Islet of Langerhans (tissue), 1 donor: Measurements from ENCODE around the gene ZNF735.
"Not testable (repeated sequence)": the region's sequence is repeated elsewhere in the genome, so short reads cannot be mapped to it uniquely, and the experiment has no call there.

Experiments used
- FAIRE-seq: peaks from one replicate; lab custom pipeline; 2011; peaks lifted over from hg19 to GRCh38; lab: Jason Lieb, UNC

ZNF735 gene

GRCh38 chr7:64206903-64207302 is at the start of gene ZNF735:
TSS of gene ZNF735 (plus strand) at chr7:64207203. CDS start at chr7:64207203, 0 bp downstream.
- FAIRE-seq, result no peak

GRCh38 chr7:64170974-64171373 is 36.0 kb upstream of the ZNF735 start:
- FAIRE-seq, result not testable (repeated sequence)

DNA sequence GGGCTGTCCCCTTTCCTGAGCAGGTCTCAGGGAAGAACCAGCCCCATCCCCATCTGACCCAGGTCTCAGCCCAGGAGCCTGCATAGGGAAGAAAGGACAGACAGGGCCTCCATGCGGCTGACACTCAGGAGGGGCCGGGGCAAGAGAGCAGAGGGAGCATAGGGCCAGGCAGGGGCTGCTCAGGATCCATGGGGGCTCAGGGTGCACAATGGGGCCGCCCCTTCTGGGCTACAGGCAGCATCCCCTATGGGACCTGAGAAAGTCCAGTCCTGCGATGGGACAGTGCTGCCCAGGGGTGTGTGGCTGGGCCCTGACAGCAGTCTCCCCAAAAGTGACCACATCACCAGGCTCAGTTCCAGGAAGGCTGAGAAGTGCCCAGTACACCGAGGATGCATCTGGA is 32.7 kb upstream of the ZNF735 start:
- no peak for FAIRE-seq

GRCh38 chr7:64174941-64175340 is 32.1 kb upstream of the ZNF735 start:
- FAIRE-seq, result no peak

DNA sequence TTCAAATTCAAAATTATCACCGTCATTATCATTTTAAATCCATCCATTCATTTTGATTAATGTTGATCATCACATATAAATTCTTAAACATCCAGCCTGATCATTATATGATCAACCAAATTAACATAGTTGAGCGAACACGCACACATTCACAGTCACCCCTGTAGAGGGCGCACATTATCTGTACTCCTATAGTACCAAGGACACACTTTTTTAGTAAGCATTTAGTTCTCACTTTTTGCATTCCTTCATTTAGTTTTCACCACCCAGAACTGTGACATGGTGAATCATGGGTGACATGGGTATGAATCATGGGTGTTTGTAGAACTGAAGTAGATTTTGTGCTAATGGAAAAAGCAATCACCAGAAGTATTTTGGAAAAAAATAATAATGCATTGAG is 26.0 kb upstream of the ZNF735 start:
- FAIRE-seq, result no peak

- FAIRE-seq, result no peak
These were observed 25.4 kb upstream of the ZNF735 start for GRCh38 chr7:64181586-64181985.

DNA sequence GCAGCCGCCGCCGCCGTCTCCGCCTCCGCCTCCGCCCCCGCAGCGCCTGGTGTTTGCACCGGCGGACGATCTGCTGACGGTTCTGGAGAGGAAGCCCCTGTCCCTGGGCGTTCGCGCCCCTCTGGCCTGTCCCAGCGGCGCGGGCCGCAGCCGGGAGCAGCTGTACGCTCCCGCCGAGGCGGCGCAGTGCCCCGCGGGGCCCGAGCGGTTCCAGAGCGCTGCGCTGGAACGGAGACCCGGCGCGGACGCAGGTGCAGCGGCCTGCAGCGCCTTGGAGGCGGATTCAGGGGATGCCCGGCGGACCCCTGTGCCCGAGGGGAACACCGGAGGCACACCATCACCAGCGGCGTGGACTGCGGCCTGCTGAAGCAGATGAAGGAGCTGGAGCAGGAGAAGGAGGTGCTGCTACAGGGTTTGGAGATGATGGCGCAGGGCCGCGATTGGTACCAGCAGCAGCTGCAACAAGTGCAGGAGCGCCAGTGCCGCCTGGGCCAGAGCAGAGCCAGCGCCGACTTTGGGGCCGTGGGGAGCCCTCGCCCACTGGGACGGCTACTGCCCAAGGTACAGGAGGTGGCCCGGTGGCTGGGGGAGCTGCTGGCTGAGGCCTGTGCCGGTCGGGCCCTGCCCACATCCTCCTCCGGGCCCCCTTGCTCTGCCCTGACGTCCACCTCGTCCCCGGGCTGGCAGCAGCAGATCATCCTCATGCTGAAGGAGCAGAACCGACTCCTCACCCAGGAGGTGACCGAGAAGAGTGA is 24.8 kb upstream of the ZNF735 start:
- FAIRE-seq, result no peak

GRCh38 chr7:64183126-64183742 is 23.8 kb upstream of the ZNF735 start:
- no peak for FAIRE-seq

DNA sequence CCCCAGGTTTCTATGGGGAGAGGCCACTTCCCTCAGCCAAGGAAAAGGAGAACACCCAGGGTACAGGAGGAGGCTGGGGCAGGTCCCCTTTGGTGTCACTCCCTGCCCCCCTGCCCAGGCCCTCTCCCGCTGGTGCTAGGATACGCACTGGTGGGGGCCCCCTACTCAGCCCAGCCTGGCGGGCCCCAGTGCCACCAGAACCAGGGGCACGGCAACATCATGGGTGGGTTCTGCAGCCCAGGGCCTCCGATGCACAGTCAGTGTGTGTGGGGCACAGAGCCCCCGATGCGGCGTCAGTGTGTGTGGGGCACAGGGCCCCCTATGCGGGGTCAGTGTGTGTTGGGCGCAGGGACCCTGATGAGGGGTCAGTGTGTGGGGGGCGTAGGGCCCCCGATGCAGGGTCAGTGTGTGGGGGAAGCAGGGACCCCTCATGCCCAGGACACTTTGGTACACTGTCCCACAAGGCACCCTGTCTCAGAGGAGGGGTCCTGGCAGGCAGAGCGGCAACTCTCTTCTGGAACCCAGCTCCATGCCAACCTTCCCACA is 23.1 kb upstream of the ZNF735 start:
- no peak for FAIRE-seq

- FAIRE-seq, result no peak
These were observed 22.6 kb upstream of the ZNF735 start for GRCh38 chr7:64184376-64184775.

- FAIRE-seq, result no peak
These were observed 19.6 kb upstream of the ZNF735 start for GRCh38 chr7:64187408-64187807.

DNA sequence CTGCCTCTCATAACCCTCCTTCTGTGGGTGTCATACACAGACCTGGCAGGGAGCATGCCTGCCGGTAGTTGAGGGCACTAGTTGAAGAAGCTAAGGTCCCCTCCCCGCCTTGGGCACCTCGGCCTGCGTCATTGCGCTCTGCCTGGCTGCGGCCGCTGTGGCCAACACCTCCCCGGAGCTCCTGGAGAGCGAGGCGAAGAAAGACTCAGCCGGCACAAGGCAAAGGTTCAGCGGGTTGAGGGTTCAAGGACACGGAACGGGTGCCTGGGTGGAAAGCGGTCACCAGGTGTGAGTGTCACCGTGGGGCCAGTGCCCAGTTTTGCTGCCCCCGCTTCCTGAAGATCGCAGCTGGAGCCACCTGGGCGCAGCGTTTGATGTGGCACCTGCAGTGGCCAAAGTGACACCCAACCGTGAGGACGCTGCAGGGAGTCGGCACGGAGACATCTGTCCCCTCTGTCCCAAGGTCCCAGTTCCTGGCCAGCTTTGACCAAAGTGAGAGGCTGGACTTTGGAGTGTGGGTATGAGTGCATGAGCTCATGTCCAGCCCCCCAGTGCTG is 14.8 kb upstream of the ZNF735 start:
- no peak for FAIRE-seq

DNA sequence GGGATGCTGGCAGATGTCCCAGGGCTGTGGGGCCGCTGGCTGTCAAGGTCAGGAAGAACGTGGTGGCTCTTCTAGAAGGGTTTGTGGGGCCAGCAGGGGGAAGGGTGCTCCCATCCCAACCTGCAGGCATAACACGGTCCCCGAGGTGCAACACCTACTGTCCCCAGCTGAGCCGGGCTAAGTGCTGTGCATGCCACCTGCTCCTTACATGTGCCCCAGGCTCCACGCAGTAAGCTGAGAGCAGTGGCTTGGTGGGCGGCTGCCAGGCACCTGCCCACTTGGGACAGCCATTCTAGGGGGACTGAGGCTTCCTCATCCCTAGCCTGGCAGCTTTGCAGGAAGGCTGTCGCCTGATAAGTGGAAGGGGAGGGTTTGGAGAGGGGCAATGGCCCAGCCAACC is 14.2 kb upstream of the ZNF735 start:
- no peak for FAIRE-seq

- FAIRE-seq, result not testable (repeated sequence)
These were observed 12.8 kb downstream of the ZNF735 start for GRCh38 chr7:64219710-64220298.

DNA sequence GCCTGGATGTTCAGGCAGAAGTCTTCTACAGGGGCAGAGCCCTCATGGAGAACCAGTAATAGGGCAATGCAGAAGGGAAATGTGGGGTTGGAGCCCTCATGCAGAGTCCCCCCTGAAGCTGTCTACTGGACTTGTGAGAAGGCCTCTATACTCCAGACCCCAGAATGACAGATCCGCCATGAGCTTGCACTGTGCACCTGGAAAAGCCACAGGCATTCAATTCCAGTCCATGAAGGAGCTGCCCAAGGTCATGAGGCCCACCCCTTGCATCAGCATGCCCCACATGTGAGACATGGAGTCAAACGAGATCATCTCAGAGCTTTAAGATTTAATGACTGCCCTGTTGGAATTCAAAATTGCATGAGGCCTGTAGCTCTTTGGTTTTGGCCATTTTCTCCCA is 16.4 kb downstream of the ZNF735 start:
- no peak for FAIRE-seq

- FAIRE-seq, result not testable (repeated sequence)
These were observed 21.2 kb downstream of the ZNF735 start, which contains the start of gene ZNF679 for GRCh38 chr7:64228174-64228573. TSS of gene ZNF679 (plus strand) at chr7:64228474. CDS start at chr7:64249118, 20,644 bp downstream.

DNA sequence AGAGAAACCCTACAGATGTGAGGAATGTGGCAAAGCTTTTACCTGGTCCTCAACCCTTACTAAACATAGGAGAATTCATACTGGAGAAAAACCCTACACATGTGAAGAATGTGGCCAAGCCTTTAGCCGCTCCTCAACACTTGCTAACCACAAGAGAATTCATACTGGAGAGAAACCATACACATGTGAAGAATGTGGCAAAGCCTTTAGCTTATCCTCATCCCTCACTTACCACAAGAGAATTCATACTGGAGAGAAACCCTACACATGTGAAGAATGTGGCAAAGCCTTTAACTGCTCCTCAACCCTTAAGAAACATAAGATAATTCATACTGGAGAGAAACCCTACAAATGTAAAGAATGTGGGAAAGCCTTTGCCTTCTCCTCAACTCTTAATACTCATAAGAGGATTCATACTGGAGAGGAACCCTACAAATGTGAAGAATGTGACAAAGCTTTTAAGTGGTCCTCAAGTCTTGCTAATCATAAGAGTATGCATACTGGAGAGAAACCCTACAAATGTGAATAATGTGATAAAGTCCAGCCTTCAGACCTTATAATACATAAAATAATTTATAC is 59.4 kb downstream of the ZNF735 start:
- FAIRE-seq, result no peak
